Choroid plexus epithelial cell (primary cell): Measurements from ENCODE around the gene CLDN34.

Experiments
- DNase-seq: peaks from one replicate; pipeline ENCODE4 v3.0.0-alpha.2; 2010; ENCODE audit warnings: low read depth
- H3K4me3 ChIP-seq: 2 replicates; pipeline ENCODE4 v1.5.1; 2011; ENCODE audit warnings: low read depth, mild to moderate bottlenecking, control low read depth, low read length, moderate library complexity
- CTCF ChIP-seq: conservative IDR thresholded peaks from 2 replicates; pipeline ENCODE4 v1.5.1; 2011; ENCODE audit warnings: low read depth, mild to moderate bottlenecking, control low read depth, inconsistent platforms, low read length, moderate library complexity

Gene CLDN34

GRCh38 chrX:9961750-9962149 is 5.4 kb upstream of the CLDN34 start:
- TF ChIP-seq CTCF = no peak
- DNase-seq = no peak
- no peak overlapping the region for H3K4me3 ChIP-seq

- H3K4me3 ChIP-seq = no peak overlapping the region
- no peak for DNase-seq
- no peak for TF ChIP-seq CTCF
Measured at GRCh38 chrX:9977635-9978034, 10.5 kb downstream of the CLDN34 start.

- H3K4me3 ChIP-seq = no peak overlapping the region
- no peak for TF ChIP-seq CTCF
- DNase-seq = no peak
Measured at GRCh38 chrX:9980401-9980800, 13.2 kb downstream of the CLDN34 start.

DNA sequence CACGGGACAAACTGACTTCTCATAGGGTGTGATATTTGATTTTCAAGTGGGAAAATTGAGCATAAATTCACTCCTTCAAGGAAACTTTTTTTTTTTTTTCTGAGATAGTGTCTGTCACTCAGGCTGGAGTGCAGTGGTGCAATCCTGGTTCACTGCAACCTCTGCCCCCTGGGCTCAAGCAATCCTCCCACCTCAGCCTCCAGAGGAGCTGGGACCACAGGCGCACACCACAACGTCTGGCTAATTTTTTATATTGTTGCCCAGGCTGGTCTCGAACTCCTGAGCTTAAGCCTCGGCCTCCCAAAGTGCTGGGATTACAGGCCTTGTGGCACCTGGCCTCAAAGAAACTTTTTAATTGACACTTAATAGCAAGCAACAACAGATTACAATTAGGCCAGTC is 13.8 kb downstream of the CLDN34 start:
- no peak overlapping the region for H3K4me3 ChIP-seq
- TF ChIP-seq CTCF = no peak
- DNase-seq = no peak

DNA sequence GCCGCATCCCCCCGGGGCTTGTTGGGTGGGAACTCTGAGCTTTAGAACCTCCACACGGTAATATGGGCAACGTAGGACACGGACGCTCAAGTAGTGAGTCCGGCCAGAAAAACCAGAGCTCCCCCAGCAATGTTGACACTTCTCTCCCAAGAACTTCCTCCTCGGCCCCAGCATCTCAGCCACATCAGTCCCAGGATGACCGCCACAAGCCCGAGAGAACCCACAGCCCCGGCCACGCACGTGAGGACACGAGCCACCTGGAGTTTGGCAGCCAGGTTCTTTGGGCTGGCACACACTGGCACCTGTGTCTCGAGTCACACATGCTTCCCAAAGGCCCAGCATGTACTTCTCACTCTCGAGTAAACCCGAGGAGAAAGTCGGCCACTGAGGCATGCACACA is 16.3 kb downstream of the CLDN34 start:
- H3K4me3 ChIP-seq = no peak overlapping the region
- TF ChIP-seq CTCF = no peak
- no peak for DNase-seq

DNA sequence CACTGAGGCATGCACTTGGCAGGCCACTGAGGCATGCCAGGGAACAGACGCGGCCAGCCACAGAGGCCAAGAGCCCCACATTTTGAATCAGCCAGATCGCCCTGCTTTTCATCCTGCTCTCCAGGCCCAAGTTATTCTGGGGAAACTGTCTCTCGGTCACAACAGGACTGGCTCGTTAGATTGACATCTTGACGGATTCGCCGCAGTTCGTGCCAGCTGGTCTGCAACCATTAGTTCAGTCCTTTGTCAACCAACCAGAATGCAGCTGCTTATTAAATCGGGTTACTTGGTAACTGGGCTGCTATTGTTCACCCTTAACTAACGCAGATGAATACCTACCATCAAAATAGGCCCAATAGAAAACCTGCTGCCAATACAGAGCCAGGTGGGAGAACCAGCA is 16.7 kb downstream of the CLDN34 start:
- no peak for DNase-seq
- H3K4me3 ChIP-seq = no peak overlapping the region
- TF ChIP-seq CTCF = no peak

DNA sequence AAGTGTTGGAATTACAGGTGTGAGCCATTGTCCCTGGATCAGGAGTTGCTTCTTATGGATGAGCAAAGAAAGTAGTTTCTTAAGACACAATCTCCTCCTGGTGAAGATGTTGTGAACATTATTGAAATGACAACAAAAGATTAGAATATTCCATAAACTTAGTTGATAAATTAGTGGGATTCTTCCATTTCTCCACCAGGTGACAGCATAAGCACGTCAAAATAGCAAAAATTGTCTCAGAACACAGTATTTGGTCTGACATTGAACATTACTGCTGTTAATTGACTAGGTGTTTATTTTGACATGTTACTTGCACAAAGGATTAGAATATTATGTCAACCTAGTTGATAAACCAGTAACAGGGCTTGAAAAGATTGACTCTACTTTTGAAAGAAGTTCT is 21.6 kb downstream of the CLDN34 start:
- no peak overlapping the region for H3K4me3 ChIP-seq
- peak; percentile 56 for TF ChIP-seq CTCF
- peak; percentile 45 for DNase-seq
